GM12874 (cell line): ENCODE data around the gene FAM209B.
"Not testable (repeated sequence)": the region's sequence is repeated elsewhere in the genome, so short reads cannot be mapped to it uniquely, and the experiment has no call there.

Experiments
- CTCF ChIP-seq: IDR thresholded peaks from 2 replicates; pipeline ENCODE4 v1.5.1; 2011; ENCODE audit warnings: low read depth, mild to moderate bottlenecking, control low read depth, low read length, moderate library complexity; ENCODE audit not compliant: insufficient read depth

The FAM209B gene

GRCh38 chr20:56519551-56519950 lies 13.5 kb upstream of the FAM209B start:
- no peak for TF ChIP-seq CTCF

GRCh38 chr20:56520180-56520579 lies 12.9 kb upstream of the FAM209B start:
- no peak for TF ChIP-seq CTCF

GRCh38 chr20:56522311-56522710 lies 10.7 kb upstream of the FAM209B start:
- TF ChIP-seq CTCF, result no peak

GRCh38 chr20:56524444-56524843 lies 8.6 kb upstream of the FAM209B start, which contains the start of gene FAM209A:
TSS of gene FAM209A (plus strand) at chr20:56524744. CDS start at chr20:56524809, 65 bp downstream.
- TF ChIP-seq CTCF, result not testable (repeated sequence)

- TF ChIP-seq CTCF, result no peak
Measured at GRCh38 chr20:56527521-56527920, 5.5 kb upstream of the FAM209B start.

GRCh38 chr20:56537997-56538396 lies 5.0 kb downstream of the FAM209B start:
- TF ChIP-seq CTCF, result no peak

GRCh38 chr20:56540415-56540814 lies 7.4 kb downstream of the FAM209B start:
- TF ChIP-seq CTCF, result no peak
